IPS DF 4.7 (cell line): Measurements from ENCODE around the gene RAI2.

Source experiments
- DNase-seq: peaks from one replicate; pipeline ENCODE4 v3.0.0-alpha.2; 2013; ENCODE audit warnings: low spot score; ENCODE audit errors: extremely low read depth

Gene RAI2

GRCh38 chrX:17829566-17829965 lies 31.5 kb downstream of the RAI2 start:
- no peak for DNase-seq

- DNase-seq = no peak
These were observed 32.9 kb downstream of the RAI2 start for GRCh38 chrX:17828171-17828570.

GRCh38 chrX:17826609-17827496 lies 34.2 kb downstream of the RAI2 start:
- no peak for DNase-seq

- no peak for DNase-seq
These were observed 36.1 kb downstream of the RAI2 start for GRCh38 chrX:17824980-17825379.

GRCh38 chrX:17822351-17822750 lies 38.7 kb downstream of the RAI2 start:
- no peak for DNase-seq

- no peak for DNase-seq
These were observed 41.0 kb downstream of the RAI2 start for GRCh38 chrX:17820100-17820499.

DNA sequence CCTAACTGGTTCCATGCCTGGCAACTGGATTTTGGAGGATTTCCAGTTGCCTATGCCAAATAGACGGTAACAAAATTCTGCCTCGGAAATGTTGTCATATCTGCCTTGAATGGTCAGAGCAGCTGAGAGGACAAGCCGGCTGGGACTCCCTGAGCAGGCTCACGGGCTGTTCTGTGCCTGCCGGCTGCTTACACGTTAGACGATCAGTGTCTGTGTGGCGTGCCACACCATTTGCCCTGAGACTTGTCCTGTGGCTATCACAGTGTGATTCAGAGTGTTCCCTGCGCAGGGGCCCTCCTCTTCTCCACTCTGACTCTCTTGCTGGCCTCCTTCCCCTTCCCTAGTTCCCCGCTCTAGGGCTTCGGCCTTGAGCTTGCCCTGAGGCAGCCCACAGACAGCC lies 42.4 kb downstream of the RAI2 start:
- no peak for DNase-seq

- no peak for DNase-seq
These were observed 43.8 kb downstream of the RAI2 start for GRCh38 chrX:17817251-17817650.

GRCh38 chrX:17814557-17814956 lies 46.5 kb downstream of the RAI2 start:
- no peak for DNase-seq

GRCh38 chrX:17814059-17814458 lies 47.0 kb downstream of the RAI2 start:
- no peak for DNase-seq

DNA sequence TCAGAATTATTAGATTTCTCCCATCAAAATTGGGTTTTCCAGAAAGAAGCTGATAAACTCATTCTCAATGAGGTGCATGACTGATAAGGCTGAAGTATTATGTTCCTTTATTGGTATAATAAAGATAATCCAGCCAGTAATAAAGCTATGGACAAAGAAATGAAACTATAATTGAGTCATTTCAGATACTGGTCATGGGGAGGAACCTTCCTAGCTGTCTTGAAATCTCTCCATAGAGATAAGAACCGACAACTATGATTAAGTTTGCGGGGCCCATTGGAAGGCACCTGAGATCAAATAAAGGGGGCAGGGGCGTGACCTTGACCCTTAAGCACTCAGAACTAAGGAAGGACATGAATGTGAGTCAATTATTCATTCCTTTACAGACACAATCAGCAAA lies 47.8 kb downstream of the RAI2 start:
- DNase-seq = no peak

DNA sequence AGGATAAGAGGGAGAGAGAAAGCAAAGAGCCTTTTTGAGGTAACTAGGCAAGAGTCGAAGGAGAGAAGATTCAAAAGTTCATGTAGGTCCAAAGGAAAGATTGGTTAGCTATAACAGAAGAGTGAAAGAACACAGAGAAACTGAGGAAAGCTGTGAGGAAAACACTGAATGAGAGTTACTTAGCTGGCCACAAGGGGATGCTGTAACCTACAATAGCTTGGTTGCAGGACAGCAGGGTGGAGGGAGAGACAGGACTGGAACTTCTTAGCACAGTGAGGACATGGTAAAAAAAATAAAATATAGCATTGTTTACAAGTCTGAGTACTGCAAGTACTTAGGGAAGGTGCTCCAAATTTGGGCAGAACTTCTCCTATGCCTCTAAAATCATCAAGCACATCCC lies 48.3 kb downstream of the RAI2 start:
- DNase-seq = no peak

DNA sequence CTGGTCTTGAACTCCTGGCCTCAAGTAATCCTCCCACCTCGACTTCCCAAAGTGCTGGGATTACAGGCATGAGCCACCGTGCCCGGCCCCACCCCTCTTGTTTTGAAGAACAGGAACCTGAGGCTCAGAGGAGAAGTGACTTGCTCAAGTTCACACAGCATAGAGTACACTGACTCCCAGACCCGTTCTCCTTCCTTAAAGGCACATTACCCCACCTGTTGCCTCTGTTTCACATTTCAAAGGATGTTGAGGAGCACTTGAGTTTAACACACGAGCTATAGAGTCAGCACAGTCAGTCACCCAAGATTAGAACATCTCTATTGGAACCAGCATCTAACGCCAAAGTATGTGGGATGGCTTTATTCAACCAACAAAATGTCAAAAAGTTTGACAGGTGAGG lies 51.1 kb downstream of the RAI2 start:
- no peak for DNase-seq

- no peak for DNase-seq
These were observed 51.8 kb downstream of the RAI2 start for GRCh38 chrX:17809273-17809672.

DNA sequence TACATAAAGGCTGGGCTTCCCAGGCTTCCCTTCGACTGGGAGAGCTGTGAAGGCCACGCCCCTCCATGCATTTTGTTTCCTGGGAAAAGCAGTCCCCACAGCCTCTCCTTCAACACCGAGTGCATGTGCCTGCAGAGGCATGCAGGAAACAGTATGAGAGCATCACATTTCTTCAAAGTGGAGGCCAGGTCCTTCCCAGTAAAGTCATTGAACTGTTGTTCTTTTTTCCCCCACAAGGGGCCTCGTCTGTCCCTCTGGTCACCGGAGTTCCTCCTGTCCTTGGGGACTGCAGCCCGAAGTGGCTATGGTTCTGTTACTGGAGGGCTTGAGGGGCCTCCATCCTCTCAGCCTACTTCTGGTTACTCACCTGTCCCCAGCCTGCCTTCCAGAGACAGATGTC lies 56.0 kb downstream of the RAI2 start:
- no peak for DNase-seq

- DNase-seq = no peak
These were observed 57.6 kb downstream of the RAI2 start for GRCh38 chrX:17803449-17803848.

DNA sequence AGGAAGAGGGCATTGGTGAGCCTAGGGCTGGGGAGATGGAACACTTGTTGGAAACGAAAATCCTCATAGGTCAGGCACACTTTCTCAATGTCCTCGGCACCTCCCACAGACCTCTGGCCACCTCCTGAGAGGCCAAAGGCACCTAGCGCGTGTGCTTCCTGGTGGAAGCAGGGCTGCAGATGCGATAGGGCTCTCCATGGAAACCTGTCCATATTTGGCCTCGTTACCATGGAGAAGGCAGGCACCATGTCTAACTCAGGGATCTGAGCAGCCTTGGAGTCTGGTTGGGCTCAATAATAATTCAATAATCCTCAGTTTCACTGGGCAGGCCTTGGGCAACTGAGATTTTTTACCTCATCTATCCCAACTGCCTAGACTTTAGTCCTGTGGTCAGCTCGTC lies 58.3 kb downstream of the RAI2 start:
- DNase-seq = no peak

DNA sequence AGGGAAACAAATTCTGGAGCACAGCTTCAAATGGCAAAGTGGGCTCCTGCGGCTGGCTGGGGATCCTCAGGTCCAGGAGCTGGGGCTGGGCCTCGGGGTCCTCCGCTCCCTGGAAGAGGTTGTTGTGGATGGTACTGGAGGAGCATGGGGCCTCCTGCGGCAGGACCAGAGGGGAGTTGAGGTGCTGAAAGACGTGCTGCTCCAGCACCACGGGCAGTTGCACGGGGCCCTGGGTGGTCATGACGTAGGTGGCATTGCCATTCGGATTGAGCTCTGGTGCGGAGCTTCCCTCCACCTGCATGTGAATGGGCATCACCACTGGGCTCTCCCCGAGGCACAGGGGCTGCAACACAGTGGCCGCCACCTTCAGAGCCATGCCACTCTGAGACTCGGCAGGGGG lies 59.7 kb downstream of the RAI2 start:
- no peak for DNase-seq

- no peak for DNase-seq
These were observed 62.2 kb downstream of the RAI2 start for GRCh38 chrX:17798921-17799320.

- DNase-seq = no peak
These were observed 68.3 kb downstream of the RAI2 start for GRCh38 chrX:17792826-17793225.

DNA sequence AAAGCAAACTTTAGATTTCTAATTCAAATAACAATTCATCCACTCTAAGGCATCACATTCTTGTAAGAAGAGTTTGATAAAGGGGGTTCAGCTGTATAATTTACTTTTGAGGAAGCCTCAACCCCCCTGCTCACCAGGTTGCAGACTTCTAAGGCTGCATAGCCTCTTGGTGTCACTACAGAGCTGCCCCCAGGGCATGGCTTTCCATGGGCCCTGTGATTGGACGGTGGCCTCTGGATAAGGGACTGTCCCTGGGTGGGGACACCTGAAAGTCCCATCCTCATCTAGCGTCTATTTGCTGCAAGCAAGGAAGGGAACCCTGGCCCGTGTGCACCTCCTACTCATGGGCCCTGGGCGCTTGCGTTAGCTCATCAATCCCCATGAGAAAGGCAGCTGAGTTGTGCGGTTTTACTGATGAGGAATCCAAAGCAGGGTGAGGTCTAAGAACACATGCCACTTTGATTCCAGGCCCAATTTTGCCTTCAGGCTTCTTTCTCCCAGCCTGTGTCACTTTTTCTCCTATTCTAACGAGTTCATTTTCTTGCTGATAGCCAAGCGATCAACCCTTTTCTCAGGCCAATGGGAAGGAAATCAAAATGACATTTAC lies 72.0 kb downstream of the RAI2 start:
- no peak for DNase-seq

- DNase-seq = no peak
These were observed 72.7 kb downstream of the RAI2 start for GRCh38 chrX:17788439-17788838.

DNA sequence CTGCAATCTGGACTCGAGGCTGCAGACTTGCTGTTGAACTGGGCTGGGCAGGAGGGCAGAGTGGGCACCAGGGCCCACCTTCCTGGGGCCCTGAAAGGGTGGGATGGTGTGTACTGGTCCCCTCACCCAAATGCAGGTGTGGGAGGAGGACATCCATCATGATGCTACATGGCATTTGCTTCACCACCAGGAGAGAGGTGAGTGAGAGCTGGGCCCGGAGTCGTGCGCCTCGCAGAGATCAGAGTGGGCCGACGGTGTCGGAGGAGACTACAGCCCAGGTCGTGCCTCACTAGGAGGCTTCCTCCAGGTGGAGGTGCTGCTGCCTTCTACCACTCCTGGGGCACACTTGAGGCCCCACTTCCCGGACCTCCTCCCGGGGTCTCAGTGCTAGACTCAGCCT lies 73.5 kb downstream of the RAI2 start:
- no peak for DNase-seq
